Loucy (cell line): ENCODE results near the gene EEF1A2.

Experiments
- H2AFZ ChIP-seq: fragments of 200-600 bp; sonication (generic); 2 replicates; pipeline ENCODE4 v1.6.0; 2016; ENCODE audit warnings: antibody characterized with exemption, mild to moderate bottlenecking, low read length, moderate library complexity
- H3F3A ChIP-seq: fragments of 200-600 bp; 2 replicates; pipeline ENCODE4 v1.6.0; 2016; ENCODE audit warnings: antibody characterized with exemption, low read depth, mild to moderate bottlenecking
- H3K27me3 ChIP-seq: fragments of 200-600 bp; sonication (generic); 2 replicates; pipeline ENCODE4 v1.6.1; 2014; ENCODE audit warnings: low read length, mild to moderate bottlenecking; ENCODE audit not compliant: insufficient read depth, poor library complexity, severe bottlenecking
- H3K36me3 ChIP-seq: fragments of 200-600 bp; sonication (generic); 2 replicates; pipeline ENCODE4 v1.6.1; 2016; ENCODE audit warnings: low read length; ENCODE audit not compliant: insufficient read depth
- H3K4me1 ChIP-seq: fragments of 200-600 bp; sonication (generic); 2 replicates; pipeline ENCODE4 v1.5.1; 2014; ENCODE audit warnings: low read length, mild to moderate bottlenecking; ENCODE audit not compliant: insufficient read depth, poor library complexity, severe bottlenecking
- H3K4me2 ChIP-seq: fragments of 200-600 bp; sonication (generic); 2 replicates; pipeline ENCODE4 v1.6.0; 2014; ENCODE audit warnings: antibody characterized with exemption, low read length, low read depth, mild to moderate bottlenecking; ENCODE audit not compliant: poor library complexity, severe bottlenecking
- H3K4me3 ChIP-seq: fragments of 200-600 bp; sonication (generic); 2 replicates; pipeline ENCODE4 v1.5.1; 2014; ENCODE audit warnings: low read length, mild to moderate bottlenecking, mixed read lengths; ENCODE audit not compliant: poor library complexity, severe bottlenecking
- H3K79me2 ChIP-seq: fragments of 200-600 bp; sonication (generic); 2 replicates; pipeline ENCODE4 v1.6.1; 2014; ENCODE audit warnings: low read length; ENCODE audit not compliant: insufficient read depth
- H3K9ac ChIP-seq: fragments of 200-600 bp; sonication (generic); 2 replicates; pipeline ENCODE4 v1.6.0; 2014; ENCODE audit warnings: mild to moderate bottlenecking, low read depth, low read length, moderate library complexity; ENCODE audit not compliant: poor library complexity, severe bottlenecking
- H3K9me2 ChIP-seq: fragments of 200-600 bp; sonication (generic); replicated peaks from 2 replicates; pipeline ENCODE4 v1.6.1; 2016; ENCODE audit warnings: low read depth, low read length, mixed read lengths
- H3K9me3 ChIP-seq: fragments of 200-600 bp; sonication (generic); 2 replicates; pipeline ENCODE4 v1.6.1; 2014; ENCODE audit warnings: mild to moderate bottlenecking, antibody characterized with exemption, low read length, low read depth; ENCODE audit not compliant: insufficient read depth
- H4K20me1 ChIP-seq: fragments of 200-600 bp; sonication (generic); 2 replicates; pipeline ENCODE4 v1.6.0; 2014; ENCODE audit warnings: antibody characterized with exemption, low read length, mild to moderate bottlenecking; ENCODE audit not compliant: insufficient read depth, poor library complexity, severe bottlenecking
- CTCF ChIP-seq: fragments of 200-600 bp; sonication (generic); conservative IDR thresholded peaks from 2 replicates; pipeline ENCODE4 v1.5.1; 2014; ENCODE audit warnings: mild to moderate bottlenecking, antibody characterized with exemption, low read length
- EZH2phosphoT487 ChIP-seq: fragments of 200-600 bp; IDR thresholded peaks from 2 replicates; pipeline ENCODE4 v1.6.1; 2018; ENCODE audit warnings: antibody characterized with exemption, mild to moderate bottlenecking, moderate library complexity, borderline replicate concordance

The EEF1A2 gene

GRCh38 chr20:63470410-63470809 lies 28.5 kb downstream of the EEF1A2 start:
- Histone ChIP-seq H3K79me2 (no peaks in the 10 kb centered on the region), H3K4me3 (no peak overlapping the region), H3K36me3 (no peaks in the 10 kb centered on the region), H3K9me3 (no peaks in the 10 kb centered on the region), H3K9me2 (no peaks in the 10 kb centered on the region), H4K20me1 (no peaks in the 10 kb centered on the region), H3K4me1 (no peaks in the 10 kb centered on the region), H3K9ac (no peak overlapping the region), H2AFZ (no peak overlapping the region), H3K4me2 (no peak overlapping the region), H3K27me3 (no peaks in the 10 kb centered on the region), H3F3A (no peaks in the 10 kb centered on the region)
- TF ChIP-seq CTCF (no peak), EZH2phosphoT487 (no peak)

- Histone ChIP-seq H2AFZ (no peak overlapping the region), H4K20me1 (no peaks in the 10 kb centered on the region), H3K9ac (no peak overlapping the region), H3K4me3 (no peak overlapping the region), H3K36me3 (no peaks in the 10 kb centered on the region), H3K4me1 (no peaks in the 10 kb centered on the region), H3K27me3 (no peaks in the 10 kb centered on the region), H3K4me2 (no peak overlapping the region), H3K9me3 (no peaks in the 10 kb centered on the region), H3F3A (no peaks in the 10 kb centered on the region), H3K9me2 (no peaks in the 10 kb centered on the region), H3K79me2 (no peaks in the 10 kb centered on the region)
- TF ChIP-seq EZH2phosphoT487 = no peak
- TF ChIP-seq CTCF = no peak
These were observed 29.2 kb downstream of the EEF1A2 start for GRCh38 chr20:63469713-63470101.

GRCh38 chr20:63469019-63469712 lies 29.7 kb downstream of the EEF1A2 start:
- H3K4me1 ChIP-seq = no peaks in the 10 kb centered on the region
- no peaks in the 10 kb centered on the region for H3K9me2 ChIP-seq
- H3K79me2 ChIP-seq = no peaks in the 10 kb centered on the region
- no peaks in the 10 kb centered on the region for H3K9me3 ChIP-seq
- no peak overlapping the region for H3K9ac ChIP-seq
- no peaks in the 10 kb centered on the region for H3K36me3 ChIP-seq
- no peaks in the 10 kb centered on the region for H3K27me3 ChIP-seq
- no peak overlapping the region for H3K4me2 ChIP-seq
- TF ChIP-seq CTCF = no peak
- TF ChIP-seq EZH2phosphoT487 = no peak
- H4K20me1 ChIP-seq = no peaks in the 10 kb centered on the region
- H3K4me3 ChIP-seq = no peak overlapping the region
- H3F3A ChIP-seq = no peaks in the 10 kb centered on the region
- H2AFZ ChIP-seq = no peak overlapping the region
